Loucy (cell line): ENCODE data around the gene MYH16.

Experiments
- H2AFZ ChIP-seq: fragments of 200-600 bp; sonication (generic); 2 replicates; pipeline ENCODE4 v1.6.0; 2016; ENCODE audit warnings: antibody characterized with exemption, mild to moderate bottlenecking, low read length, moderate library complexity
- H3F3A ChIP-seq: fragments of 200-600 bp; 2 replicates; pipeline ENCODE4 v1.6.0; 2016; ENCODE audit warnings: antibody characterized with exemption, low read depth, mild to moderate bottlenecking
- H3K27me3 ChIP-seq: fragments of 200-600 bp; sonication (generic); 2 replicates; pipeline ENCODE4 v1.6.1; 2014; ENCODE audit warnings: low read length, mild to moderate bottlenecking; ENCODE audit not compliant: insufficient read depth, poor library complexity, severe bottlenecking
- H3K36me3 ChIP-seq: fragments of 200-600 bp; sonication (generic); 2 replicates; pipeline ENCODE4 v1.6.1; 2016; ENCODE audit warnings: low read length; ENCODE audit not compliant: insufficient read depth
- H3K4me1 ChIP-seq: fragments of 200-600 bp; sonication (generic); 2 replicates; pipeline ENCODE4 v1.5.1; 2014; ENCODE audit warnings: low read length, mild to moderate bottlenecking; ENCODE audit not compliant: insufficient read depth, poor library complexity, severe bottlenecking
- H3K4me2 ChIP-seq: fragments of 200-600 bp; sonication (generic); 2 replicates; pipeline ENCODE4 v1.6.0; 2014; ENCODE audit warnings: antibody characterized with exemption, low read length, low read depth, mild to moderate bottlenecking; ENCODE audit not compliant: poor library complexity, severe bottlenecking
- H3K4me3 ChIP-seq: fragments of 200-600 bp; sonication (generic); 2 replicates; pipeline ENCODE4 v1.5.1; 2014; ENCODE audit warnings: low read length, mild to moderate bottlenecking, mixed read lengths; ENCODE audit not compliant: poor library complexity, severe bottlenecking
- H3K79me2 ChIP-seq: fragments of 200-600 bp; sonication (generic); 2 replicates; pipeline ENCODE4 v1.6.1; 2014; ENCODE audit warnings: low read length; ENCODE audit not compliant: insufficient read depth
- H3K9ac ChIP-seq: fragments of 200-600 bp; sonication (generic); 2 replicates; pipeline ENCODE4 v1.6.0; 2014; ENCODE audit warnings: mild to moderate bottlenecking, low read depth, low read length, moderate library complexity; ENCODE audit not compliant: poor library complexity, severe bottlenecking
- H3K9me2 ChIP-seq: fragments of 200-600 bp; sonication (generic); replicated peaks from 2 replicates; pipeline ENCODE4 v1.6.1; 2016; ENCODE audit warnings: low read depth, low read length, mixed read lengths
- H3K9me3 ChIP-seq: fragments of 200-600 bp; sonication (generic); 2 replicates; pipeline ENCODE4 v1.6.1; 2014; ENCODE audit warnings: mild to moderate bottlenecking, antibody characterized with exemption, low read length, low read depth; ENCODE audit not compliant: insufficient read depth
- H4K20me1 ChIP-seq: fragments of 200-600 bp; sonication (generic); 2 replicates; pipeline ENCODE4 v1.6.0; 2014; ENCODE audit warnings: antibody characterized with exemption, low read length, mild to moderate bottlenecking; ENCODE audit not compliant: insufficient read depth, poor library complexity, severe bottlenecking
- EZH2phosphoT487 ChIP-seq: fragments of 200-600 bp; IDR thresholded peaks from 2 replicates; pipeline ENCODE4 v1.6.1; 2018; ENCODE audit warnings: antibody characterized with exemption, mild to moderate bottlenecking, moderate library complexity, borderline replicate concordance
- TF ChIP-seq, protein P1 (sequence below): fragments of 200-600 bp; sonication (generic); conservative IDR thresholded peaks from 2 replicates; pipeline ENCODE4 v1.5.1; 2014; ENCODE audit warnings: mild to moderate bottlenecking, antibody characterized with exemption, low read length

MYH16 gene

DNA sequence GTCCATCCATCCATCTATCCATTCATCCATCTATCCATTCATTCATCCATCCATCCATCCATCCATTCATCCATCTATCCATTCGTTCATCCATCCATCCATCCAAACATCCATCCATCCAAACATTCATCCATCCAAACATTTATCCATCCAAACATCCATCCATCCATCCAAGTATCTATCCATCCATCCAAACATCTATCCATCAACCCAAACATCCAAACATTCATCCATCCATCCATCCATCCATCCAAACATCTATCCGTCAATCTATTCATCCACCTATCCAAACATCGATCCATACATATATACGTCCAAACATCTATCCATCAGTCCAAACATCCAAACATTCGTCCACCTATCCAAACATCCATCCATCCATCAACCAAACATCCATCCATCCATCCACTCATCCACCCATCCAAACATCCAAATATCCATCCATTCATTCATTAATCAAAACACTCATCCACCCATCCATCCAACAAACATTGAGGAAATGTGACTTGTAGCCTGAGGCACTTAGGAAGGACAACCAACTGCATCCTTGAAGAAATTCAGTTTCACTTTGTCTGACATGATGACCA lies 28.8 kb upstream of the MYH16 start:
- H3K9ac ChIP-seq = no peak overlapping the region
- no peaks in the 10 kb centered on the region for H4K20me1 ChIP-seq
- H3K4me2 ChIP-seq = no peak overlapping the region
- no peaks in the 10 kb centered on the region for H3K4me1 ChIP-seq
- H2AFZ ChIP-seq = no peak overlapping the region
- no peaks in the 10 kb centered on the region for H3K36me3 ChIP-seq
- no peaks in the 10 kb centered on the region for H3K27me3 ChIP-seq
- no peaks in the 10 kb centered on the region for H3K79me2 ChIP-seq
- H3K4me3 ChIP-seq = no peak overlapping the region
- no peaks in the 10 kb centered on the region for H3F3A ChIP-seq
- no peaks in the 10 kb centered on the region for H3K9me2 ChIP-seq
- TF ChIP-seq, protein P1, sequence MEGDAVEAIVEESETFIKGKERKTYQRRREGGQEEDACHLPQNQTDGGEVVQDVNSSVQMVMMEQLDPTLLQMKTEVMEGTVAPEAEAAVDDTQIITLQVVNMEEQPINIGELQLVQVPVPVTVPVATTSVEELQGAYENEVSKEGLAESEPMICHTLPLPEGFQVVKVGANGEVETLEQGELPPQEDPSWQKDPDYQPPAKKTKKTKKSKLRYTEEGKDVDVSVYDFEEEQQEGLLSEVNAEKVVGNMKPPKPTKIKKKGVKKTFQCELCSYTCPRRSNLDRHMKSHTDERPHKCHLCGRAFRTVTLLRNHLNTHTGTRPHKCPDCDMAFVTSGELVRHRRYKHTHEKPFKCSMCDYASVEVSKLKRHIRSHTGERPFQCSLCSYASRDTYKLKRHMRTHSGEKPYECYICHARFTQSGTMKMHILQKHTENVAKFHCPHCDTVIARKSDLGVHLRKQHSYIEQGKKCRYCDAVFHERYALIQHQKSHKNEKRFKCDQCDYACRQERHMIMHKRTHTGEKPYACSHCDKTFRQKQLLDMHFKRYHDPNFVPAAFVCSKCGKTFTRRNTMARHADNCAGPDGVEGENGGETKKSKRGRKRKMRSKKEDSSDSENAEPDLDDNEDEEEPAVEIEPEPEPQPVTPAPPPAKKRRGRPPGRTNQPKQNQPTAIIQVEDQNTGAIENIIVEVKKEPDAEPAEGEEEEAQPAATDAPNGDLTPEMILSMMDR = no peak
- no peak for TF ChIP-seq EZH2phosphoT487
- no peaks in the 10 kb centered on the region for H3K9me3 ChIP-seq

DNA sequence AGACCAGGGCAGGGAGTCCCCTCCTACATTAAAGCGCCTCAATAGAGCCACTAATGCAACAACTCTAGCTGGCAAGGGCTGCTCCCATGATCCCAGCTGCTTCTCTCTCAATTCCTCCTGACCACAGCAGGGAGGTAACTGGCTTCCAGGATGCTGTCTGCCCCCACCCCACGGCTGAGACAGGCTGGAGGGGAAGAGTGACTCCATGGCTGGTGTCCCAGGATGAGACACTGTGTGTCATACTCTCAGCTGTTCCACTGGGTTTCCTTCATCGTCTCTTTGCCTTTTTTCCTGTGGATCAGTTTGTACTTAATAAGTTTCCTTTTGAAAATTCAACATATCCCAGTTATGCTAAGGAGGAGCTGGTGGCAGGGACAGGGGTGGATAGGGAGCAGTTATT lies 27.7 kb upstream of the MYH16 start:
- no peak overlapping the region for H3K4me3 ChIP-seq
- H3F3A ChIP-seq = no peaks in the 10 kb centered on the region
- H2AFZ ChIP-seq = no peak overlapping the region
- H3K36me3 ChIP-seq = no peaks in the 10 kb centered on the region
- H3K27me3 ChIP-seq = no peaks in the 10 kb centered on the region
- H4K20me1 ChIP-seq = no peaks in the 10 kb centered on the region
- no peak overlapping the region for H3K4me2 ChIP-seq
- TF ChIP-seq, protein P1 = no peak
- TF ChIP-seq EZH2phosphoT487 = no peak
- no peaks in the 10 kb centered on the region for H3K9me2 ChIP-seq
- H3K79me2 ChIP-seq = no peaks in the 10 kb centered on the region
- no peak overlapping the region for H3K9ac ChIP-seq
- no peaks in the 10 kb centered on the region for H3K4me1 ChIP-seq
- no peaks in the 10 kb centered on the region for H3K9me3 ChIP-seq

DNA sequence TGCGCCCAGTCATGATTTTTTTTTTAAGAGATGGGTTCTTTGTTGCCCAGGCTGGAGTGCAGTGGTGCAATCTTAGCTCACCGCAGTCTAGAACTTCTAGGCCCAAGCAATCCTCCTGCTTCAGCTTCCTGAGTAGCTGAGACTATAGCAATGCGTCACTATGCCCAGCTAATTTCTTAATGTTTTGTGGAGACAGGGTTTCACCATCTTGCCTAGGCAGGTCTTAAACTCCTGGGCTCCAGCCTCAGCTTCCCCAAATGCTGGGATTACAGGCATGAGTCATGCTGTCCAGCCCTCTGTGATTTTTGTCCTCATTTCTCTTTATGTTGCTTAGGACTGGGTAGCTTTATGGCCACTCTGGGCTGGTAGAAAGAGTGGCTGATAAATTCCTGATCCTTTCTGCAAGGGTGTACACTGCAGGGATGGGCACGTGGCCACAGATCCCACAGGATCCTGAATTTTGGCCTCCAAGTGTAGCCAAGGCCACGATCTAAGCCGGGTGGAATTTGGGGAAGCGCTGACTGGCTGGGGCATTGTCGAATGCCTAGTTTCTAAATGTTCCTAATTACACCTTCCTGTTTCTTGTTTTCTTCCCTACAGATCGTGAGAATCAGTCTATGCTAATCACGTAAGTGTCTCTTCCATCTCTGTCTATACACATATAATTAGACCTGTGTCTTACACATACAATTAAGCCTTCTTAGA lies 24.1 kb upstream of the MYH16 start:
- Histone ChIP-seq H3K4me2 (no peak overlapping the region), H3K9ac (no peak overlapping the region), H3K4me3 (no peak overlapping the region), H3K9me2 (no peaks in the 10 kb centered on the region), H2AFZ (no peak overlapping the region), H3K79me2 (no peaks in the 10 kb centered on the region), H4K20me1 (no peaks in the 10 kb centered on the region), H3K27me3 (no peaks in the 10 kb centered on the region), H3F3A (no peaks in the 10 kb centered on the region), H3K36me3 (no peaks in the 10 kb centered on the region), H3K4me1 (no peaks in the 10 kb centered on the region), H3K9me3 (no peaks in the 10 kb centered on the region)
- TF ChIP-seq EZH2phosphoT487 = no peak
- TF ChIP-seq, protein P1 = no peak
